ENCODE measurements around the gene LIMA1. TPM values are rescaled to one million over a fixed set of nuclear protein-coding genes. Genes with fewer than 3 reads are reported as not detected.
"Not testable (repeated sequence)": the region's sequence is repeated elsewhere in the genome, so short reads cannot be mapped to it uniquely, and the experiment has no call there.

The LIMA1 gene
- polyA plus RNA-seq (2013, experiment 1 of 2; ENCODE audit: insufficient read length): 172 TPM
- polyA plus RNA-seq (2013, experiment 2 of 2; ENCODE audit: insufficient read length): 265 TPM

- DNase-seq: peak; percentile 86
Measured at GRCh38 chr12:50283229-50283923, at the start of gene LIMA1. Gene LIMA1 (minus strand): TSS chr12:50283520. CDS start chr12:50248751, 34,769 bp downstream.

GRCh38 chr12:50331745-50332144, 48.4 kb upstream of the LIMA1 start:
- DNase-seq: no peak

GRCh38 chr12:50328664-50329063, 45.3 kb upstream of the LIMA1 start:
- not testable (repeated sequence) for DNase-seq

- DNase-seq: peak; percentile 56
Measured at GRCh38 chr12:50326590-50327284, 43.4 kb upstream of the LIMA1 start.

- DNase-seq: no peak
Measured at GRCh38 chr12:50325890-50326391, 42.6 kb upstream of the LIMA1 start.

GRCh38 chr12:50324770-50325169, 41.5 kb upstream of the LIMA1 start:
- not testable (repeated sequence) for DNase-seq

GRCh38 chr12:50324077-50324476, 40.8 kb upstream of the LIMA1 start:
- DNase-seq: not testable (repeated sequence)

GRCh38 chr12:50322206-50322605, 38.9 kb upstream of the LIMA1 start:
- DNase-seq: peak; percentile 28

GRCh38 chr12:50317203-50317602, 33.9 kb upstream of the LIMA1 start:
- no peak for DNase-seq

- DNase-seq: no peak
Measured at GRCh38 chr12:50315803-50316202, 32.5 kb upstream of the LIMA1 start.

GRCh38 chr12:50314636-50315312, 31.5 kb upstream of the LIMA1 start:
- peak; percentile 63 for DNase-seq

GRCh38 chr12:50313971-50314370, 30.7 kb upstream of the LIMA1 start:
- not testable (repeated sequence) for DNase-seq

- DNase-seq: no peak
Measured at GRCh38 chr12:50313256-50313931, 30.1 kb upstream of the LIMA1 start.

GRCh38 chr12:50311858-50312609, 28.7 kb upstream of the LIMA1 start:
- peak; percentile 45 for DNase-seq

GRCh38 chr12:50309950-50310349, 26.6 kb upstream of the LIMA1 start:
- no peak for DNase-seq

GRCh38 chr12:50302686-50303085, 19.4 kb upstream of the LIMA1 start:
- DNase-seq: no peak

GRCh38 chr12:50297996-50298395, 14.7 kb upstream of the LIMA1 start:
- no peak for DNase-seq

GRCh38 chr12:50297027-50297426, 13.7 kb upstream of the LIMA1 start:
- no peak for DNase-seq

GRCh38 chr12:50296554-50296953, 13.2 kb upstream of the LIMA1 start:
- DNase-seq: no peak

- no peak for DNase-seq
Measured at GRCh38 chr12:50291377-50291776, 8.1 kb upstream of the LIMA1 start.

GRCh38 chr12:50290692-50291091, 7.4 kb upstream of the LIMA1 start:
- DNase-seq: not testable (repeated sequence)

- no peak for DNase-seq
Measured at GRCh38 chr12:50287271-50287670, 4.0 kb upstream of the LIMA1 start.
